ENCODE data around the gene COL27A1. TPM values are rescaled to one million over a fixed set of nuclear protein-coding genes. Genes with fewer than 3 reads are reported as not detected.

The COL27A1 gene
- total RNA-seq, 1 donor from 2014 or later, result 0.33 TPM

DNA sequence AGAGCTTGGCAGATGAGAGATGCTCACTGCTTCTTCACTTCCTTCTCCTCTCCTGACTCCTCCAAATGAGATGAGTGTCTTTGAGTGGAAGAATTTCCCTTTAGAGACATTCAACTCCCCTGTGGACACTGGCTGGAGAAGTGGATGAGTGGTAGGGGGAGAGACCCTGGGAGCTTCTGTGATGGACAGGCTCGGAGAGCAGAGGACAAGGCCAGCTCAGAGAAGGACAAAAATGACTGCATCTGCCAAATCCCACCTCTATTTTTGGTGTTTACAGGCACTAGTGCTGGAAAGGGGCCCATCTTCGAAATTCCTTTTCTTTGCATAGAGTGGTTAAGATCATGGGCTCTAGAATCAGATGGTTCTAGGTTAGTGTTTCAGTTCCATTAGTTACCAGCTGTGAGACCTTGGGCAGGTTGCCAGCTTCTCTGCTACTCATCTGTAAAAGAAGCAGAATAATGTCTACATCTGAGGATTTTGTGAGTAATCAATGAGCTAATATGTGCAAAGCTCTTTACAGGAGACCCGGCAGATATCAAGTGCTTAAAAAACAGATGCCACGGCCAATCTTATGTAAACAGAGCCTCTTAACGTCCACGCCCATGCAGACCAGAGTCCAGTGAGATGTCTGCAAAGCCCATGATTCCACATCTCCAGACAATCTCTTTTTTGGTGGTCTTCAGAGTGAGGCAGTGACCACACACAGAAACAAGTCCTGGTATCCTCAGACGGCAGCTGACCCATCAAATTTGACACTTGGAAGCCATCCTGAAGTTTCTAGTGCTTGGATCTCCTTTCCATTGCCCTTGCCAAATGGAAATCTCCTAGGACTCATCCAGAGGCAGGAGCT lies 13.6 kb upstream of the COL27A1 start:
- no peaks in the 10 kb centered on the region for H3K36me3 Mint-ChIP-seq (ENCODE audit: low read depth)
- H3K9me3 Mint-ChIP-seq, result no peaks in the 10 kb centered on the region
- POLR2A ChIA-PET, result no interaction called here
- no peak for ATAC-seq (ENCODE audit: low read depth)
- TF ChIP-seq, protein P1, sequence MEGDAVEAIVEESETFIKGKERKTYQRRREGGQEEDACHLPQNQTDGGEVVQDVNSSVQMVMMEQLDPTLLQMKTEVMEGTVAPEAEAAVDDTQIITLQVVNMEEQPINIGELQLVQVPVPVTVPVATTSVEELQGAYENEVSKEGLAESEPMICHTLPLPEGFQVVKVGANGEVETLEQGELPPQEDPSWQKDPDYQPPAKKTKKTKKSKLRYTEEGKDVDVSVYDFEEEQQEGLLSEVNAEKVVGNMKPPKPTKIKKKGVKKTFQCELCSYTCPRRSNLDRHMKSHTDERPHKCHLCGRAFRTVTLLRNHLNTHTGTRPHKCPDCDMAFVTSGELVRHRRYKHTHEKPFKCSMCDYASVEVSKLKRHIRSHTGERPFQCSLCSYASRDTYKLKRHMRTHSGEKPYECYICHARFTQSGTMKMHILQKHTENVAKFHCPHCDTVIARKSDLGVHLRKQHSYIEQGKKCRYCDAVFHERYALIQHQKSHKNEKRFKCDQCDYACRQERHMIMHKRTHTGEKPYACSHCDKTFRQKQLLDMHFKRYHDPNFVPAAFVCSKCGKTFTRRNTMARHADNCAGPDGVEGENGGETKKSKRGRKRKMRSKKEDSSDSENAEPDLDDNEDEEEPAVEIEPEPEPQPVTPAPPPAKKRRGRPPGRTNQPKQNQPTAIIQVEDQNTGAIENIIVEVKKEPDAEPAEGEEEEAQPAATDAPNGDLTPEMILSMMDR (IDR thresholded peaks at IDR 0.05), result no peak
- peaks cover 6% of the 10 kb centered on the region for H3K27me3 Mint-ChIP-seq
- H3K27ac Mint-ChIP-seq, result no peak overlapping the region
- no peak overlapping the region for H3K4me3 Mint-ChIP-seq
- no peaks in the 10 kb centered on the region for H3K4me1 Mint-ChIP-seq
- CTCF ChIA-PET, result interaction anchor here (1.1 kb wide), 1 partner anchor 143 kb away, joined by 3 read pairs; no protein-coding TSS in a partner anchor
- intact Hi-C loops (cut with micrococcal nuclease), result no loop called here
- no peak for DNase-seq

DNA sequence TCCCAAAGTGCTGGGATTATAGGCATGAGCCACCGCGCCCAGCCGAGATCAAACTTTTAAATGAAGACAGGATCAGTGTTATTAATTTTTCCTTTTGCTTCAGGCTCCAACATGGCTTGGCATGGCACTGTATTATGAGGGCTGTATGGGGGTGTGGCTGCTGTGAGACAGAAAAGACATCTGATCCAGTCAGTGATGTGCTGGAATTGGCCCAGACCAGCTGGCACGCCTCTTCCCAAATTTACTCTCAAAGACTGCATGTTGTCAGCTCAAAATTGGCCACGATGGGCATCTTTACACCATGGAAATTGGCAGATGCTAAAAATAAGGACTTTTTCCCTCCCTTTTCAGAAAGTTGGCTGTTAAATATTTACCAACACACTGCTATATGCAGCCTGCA lies 12.1 kb upstream of the COL27A1 start:
- ATAC-seq (ENCODE audit: low read depth) (no peak), DNase-seq (no peak)
- Mint-ChIP-seq H3K27me3 (peaks cover 4% of the 10 kb centered on the region), H3K27ac (no peak overlapping the region), H3K4me1 (no peaks in the 10 kb centered on the region), H3K36me3 (ENCODE audit: low read depth) (no peaks in the 10 kb centered on the region), H3K4me3 (no peak overlapping the region), H3K9me3 (no peaks in the 10 kb centered on the region)
- ChIA-PET CTCF (no interaction called here), POLR2A (no interaction called here)
- intact Hi-C loops (cut with micrococcal nuclease), result no loop called here
- TF ChIP-seq, protein P1 (IDR thresholded peaks at IDR 0.05), result no peak

DNA sequence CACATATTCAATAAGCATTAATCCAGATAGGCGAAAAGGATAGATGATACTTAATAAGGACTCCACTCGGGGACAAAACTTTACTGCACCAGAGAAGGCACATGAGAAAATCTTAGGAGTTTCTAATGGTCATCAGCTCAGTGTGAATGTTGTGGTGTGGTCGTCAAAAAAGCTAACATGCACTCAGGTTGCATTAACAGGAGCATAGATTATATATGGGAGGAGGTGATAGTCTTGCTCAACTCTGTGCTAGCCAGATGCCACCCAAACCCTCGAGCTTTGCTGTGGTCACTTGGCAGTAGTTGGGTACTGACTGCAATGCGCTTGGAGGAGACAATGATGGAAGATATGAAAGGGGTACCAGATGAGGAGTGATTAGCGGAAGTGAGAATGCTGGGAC lies 8.6 kb upstream of the COL27A1 start:
- DNase-seq (no peak), ATAC-seq (ENCODE audit: low read depth) (no peak)
- Mint-ChIP-seq H3K9me3 (no peaks in the 10 kb centered on the region), H3K27ac (no peak overlapping the region), H3K4me3 (no peak overlapping the region), H3K4me1 (no peaks in the 10 kb centered on the region), H3K36me3 (ENCODE audit: low read depth) (no peaks in the 10 kb centered on the region), H3K27me3 (peaks cover 24% of the 10 kb centered on the region)
- CTCF ChIA-PET, result interaction anchor here (1.0 kb wide), 1 partner anchor 8 kb away, joined by 3 read pairs; the partner anchor contains the start of gene COL27A1
- TF ChIP-seq, protein P1 (IDR thresholded peaks at IDR 0.05), result no peak
- POLR2A ChIA-PET, result no interaction called here
- intact Hi-C loops (cut with micrococcal nuclease), result no loop called here

DNA sequence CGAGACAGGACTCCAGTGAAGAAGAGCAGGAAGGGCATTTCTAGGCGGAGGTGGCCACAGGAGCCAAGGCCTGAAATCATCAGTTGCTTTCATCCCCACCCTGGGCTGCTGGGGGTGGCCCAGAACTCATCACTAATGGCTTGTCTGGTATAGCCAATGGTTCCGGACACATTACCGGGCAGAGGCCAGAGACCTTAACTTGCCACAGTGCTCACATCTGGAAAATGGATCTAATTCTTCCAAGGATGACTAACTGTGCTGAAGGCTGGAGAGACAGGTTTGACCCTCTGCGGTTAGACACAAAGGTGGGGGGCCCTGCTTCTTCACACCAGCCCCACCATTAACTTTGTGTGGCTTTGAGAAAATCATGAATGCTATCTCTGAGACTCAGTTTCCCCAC lies 6.2 kb upstream of the COL27A1 start:
- intact Hi-C loops (cut with micrococcal nuclease), result no loop called here

DNA sequence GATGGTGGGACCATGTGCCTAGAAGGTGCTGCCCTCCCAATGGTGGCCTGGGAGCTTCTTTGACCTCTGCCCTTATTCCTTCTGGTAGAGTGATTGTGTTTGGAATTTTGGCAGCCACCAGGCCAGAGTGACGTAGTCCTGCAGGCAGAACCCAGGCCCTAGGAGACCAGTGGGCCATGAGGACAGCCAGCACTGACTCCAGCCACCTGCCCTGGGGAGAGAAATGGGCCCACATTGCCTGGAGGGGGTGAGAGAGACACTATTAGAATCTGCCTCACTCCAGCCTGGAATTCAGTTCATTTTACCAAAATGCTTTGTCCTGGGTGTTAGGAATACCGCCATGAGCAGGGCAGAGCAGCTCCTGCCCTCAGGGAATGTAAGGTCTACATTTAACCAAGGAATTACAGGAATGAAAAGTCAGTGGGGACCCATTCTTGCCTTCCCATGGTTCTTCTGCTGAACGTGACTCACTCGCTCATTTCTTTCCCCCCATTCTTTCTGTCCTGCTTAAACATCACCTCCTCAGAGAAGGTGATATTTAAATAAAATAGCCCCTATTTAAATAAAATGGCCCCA lies 5.5 kb upstream of the COL27A1 start:
- no peak for ATAC-seq (ENCODE audit: low read depth)
- POLR2A ChIA-PET, result no interaction called here
- intact Hi-C loops (cut with micrococcal nuclease), result no loop called here

More for the DNA sequence above, 6.2 kb upstream of the COL27A1 start:
- Mint-ChIP-seq H3K4me3 (no peak overlapping the region), H3K4me1 (peaks cover under 1% of the 10 kb centered on the region), H3K27ac (no peak overlapping the region), H3K36me3 (ENCODE audit: low read depth) (no peaks in the 10 kb centered on the region), H3K9me3 (no peaks in the 10 kb centered on the region), H3K27me3 (peaks cover 41% of the 10 kb centered on the region)
- ATAC-seq (ENCODE audit: low read depth), result no peak
- no peak for DNase-seq
- ChIA-PET CTCF (no interaction called here), POLR2A (no interaction called here)
- TF ChIP-seq, protein P1 (IDR thresholded peaks at IDR 0.05), result no peak

More for the DNA sequence above, 5.5 kb upstream of the COL27A1 start:
- TF ChIP-seq, protein P1 (IDR thresholded peaks at IDR 0.05), result no peak
- Mint-ChIP-seq H3K4me1 (peaks cover 7% of the 10 kb centered on the region), H3K9me3 (no peaks in the 10 kb centered on the region), H3K36me3 (ENCODE audit: low read depth) (no peaks in the 10 kb centered on the region), H3K4me3 (no peak overlapping the region), H3K27ac (no peak overlapping the region), H3K27me3 (peaks cover 48% of the 10 kb centered on the region)
- DNase-seq, result no peak
- CTCF ChIA-PET, result no interaction called here

All from activated B cell treated with CpG ODN at 0.5 μM for 24 hours (primary cell).